Nephron (organoid): ENCODE data around the gene RAB43.

Experiments used
- H3K27ac Mint-ChIP-seq, 3 experiments: 2 replicates each; pipeline ENCODE4 v1.8.0; 2020; ENCODE audit warnings: mixed read lengths in 3 of 3, mild to moderate bottlenecking in 2 of 3, moderate library complexity in 1 of 3
- H3K27me3 Mint-ChIP-seq: 2 replicates; pipeline ENCODE4 v1.8.0; 2021; ENCODE audit warnings: low read depth, mild to moderate bottlenecking, moderate library complexity, mixed read lengths
- H3K36me3 Mint-ChIP-seq: 2 replicates; pipeline ENCODE4 v1.8.0; 2020; ENCODE audit warnings: low read depth, mixed read lengths
- H3K4me1 Mint-ChIP-seq: 2 replicates; pipeline ENCODE4 v1.8.0; 2020; ENCODE audit warnings: mixed read lengths
- H3K4me3 Mint-ChIP-seq, 3 experiments: 2 replicates each; pipeline ENCODE4 v1.8.0; 2020; ENCODE audit warnings: mild to moderate bottlenecking in 3 of 3, mixed read lengths in 3 of 3, moderate library complexity in 2 of 3
- H3K9me3 Mint-ChIP-seq: 2 replicates; pipeline ENCODE4 v1.8.0; 2020; ENCODE audit warnings: mixed read lengths
- CTCF ChIP-seq, 3 experiments: fragments of 200-600 bp; sonication (generic); IDR thresholded peaks; one replicate each; pipeline ENCODE4 v1.5.0; 2021; ENCODE audit warnings: antibody characterized with exemption in 3 of 3; ENCODE audit not compliant: unreplicated experiment in 3 of 3

Gene RAB43

GRCh38 chr3:129046037-129046731 lies 75.4 kb downstream of the RAB43 start:
- no peaks in the 10 kb centered on the region for H3K36me3 Mint-ChIP-seq
- H3K4me3 Mint-ChIP-seq, result no peak overlapping the region
- no peaks in the 10 kb centered on the region for H3K4me1 Mint-ChIP-seq
- H3K9me3 Mint-ChIP-seq, result peaks cover 34% of the 10 kb centered on the region
- peaks cover 4% of the 10 kb centered on the region for H3K27me3 Mint-ChIP-seq
- TF ChIP-seq CTCF (IDR thresholded peaks at IDR 0.05; ENCODE audit: unreplicated experiment in 3 of 3), result no peak
- no peak overlapping the region for H3K27ac Mint-ChIP-seq

GRCh38 chr3:129045675-129046036 lies 75.9 kb downstream of the RAB43 start:
- H3K36me3 Mint-ChIP-seq, result no peaks in the 10 kb centered on the region
- no peak overlapping the region for H3K4me3 Mint-ChIP-seq
- H3K4me1 Mint-ChIP-seq, result no peaks in the 10 kb centered on the region
- TF ChIP-seq CTCF (IDR thresholded peaks at IDR 0.05; ENCODE audit: unreplicated experiment in 3 of 3), result no peak
- H3K27me3 Mint-ChIP-seq, result peaks cover 4% of the 10 kb centered on the region
- H3K9me3 Mint-ChIP-seq, result peaks cover 34% of the 10 kb centered on the region
- H3K27ac Mint-ChIP-seq, result no peak overlapping the region

- Mint-ChIP-seq H3K36me3 (no peaks in the 10 kb centered on the region), H3K27ac (no peak overlapping the region), H3K4me1 (peaks cover 5% of the 10 kb centered on the region), H3K4me3 (no peak overlapping the region), H3K9me3 (peaks cover 25% of the 10 kb centered on the region), H3K27me3 (peaks cover 6% of the 10 kb centered on the region)
- TF ChIP-seq CTCF (IDR thresholded peaks at IDR 0.05; ENCODE audit: unreplicated experiment in 3 of 3), result no peak
These were observed 80.9 kb downstream of the RAB43 start for GRCh38 chr3:129040579-129041300.

GRCh38 chr3:129040039-129040336 lies 81.6 kb downstream of the RAB43 start:
- peaks cover 25% of the 10 kb centered on the region for H3K9me3 Mint-ChIP-seq
- H3K4me3 Mint-ChIP-seq, result no peak overlapping the region
- H3K36me3 Mint-ChIP-seq, result no peaks in the 10 kb centered on the region
- peaks cover 6% of the 10 kb centered on the region for H3K27me3 Mint-ChIP-seq
- H3K4me1 Mint-ChIP-seq, result peaks cover 9% of the 10 kb centered on the region
- H3K27ac Mint-ChIP-seq, result peak overlapping the region in 1 of 3 experiments; percentile 14
- no peak for TF ChIP-seq CTCF (IDR thresholded peaks at IDR 0.05; ENCODE audit: unreplicated experiment in 3 of 3)

GRCh38 chr3:129039271-129040038 lies 82.1 kb downstream of the RAB43 start:
- H3K4me1 Mint-ChIP-seq, result peaks cover 14% of the 10 kb centered on the region
- no peak overlapping the region for H3K4me3 Mint-ChIP-seq
- peak overlapping the region in 2 of 3 experiments; percentile 14 to 39 for H3K27ac Mint-ChIP-seq
- TF ChIP-seq CTCF (IDR thresholded peaks at IDR 0.05; ENCODE audit: unreplicated experiment in 3 of 3), result no peak
- H3K36me3 Mint-ChIP-seq, result no peaks in the 10 kb centered on the region
- H3K27me3 Mint-ChIP-seq, result peaks cover 6% of the 10 kb centered on the region
- peaks cover 20% of the 10 kb centered on the region for H3K9me3 Mint-ChIP-seq
